H4 (cell line): ENCODE measurements around the gene C1orf159. TPM values are rescaled to one million over a fixed set of nuclear protein-coding genes. Genes with fewer than 3 reads are reported as not detected.

Source experiments
- DNase-seq: peaks from one replicate; pipeline ENCODE4 v3.0.0-alpha.2; 2015; ENCODE audit warnings: low spot score
- total RNA-seq: library from RNA; depleted of rRNA; stranded (reverse); fragments of >200 nt; shearing (Covaris generic); gene quantifications from 2 replicates; pipeline ENCODE4 v1.2.3, GENCODE V29; 2014

C1orf159 gene
- total RNA-seq, 1 experiment from 2014 or later = 11.8 TPM

GRCh38 chr1:1053682-1054081, 62.2 kb downstream of the C1orf159 start:
- no peak for DNase-seq

DNA sequence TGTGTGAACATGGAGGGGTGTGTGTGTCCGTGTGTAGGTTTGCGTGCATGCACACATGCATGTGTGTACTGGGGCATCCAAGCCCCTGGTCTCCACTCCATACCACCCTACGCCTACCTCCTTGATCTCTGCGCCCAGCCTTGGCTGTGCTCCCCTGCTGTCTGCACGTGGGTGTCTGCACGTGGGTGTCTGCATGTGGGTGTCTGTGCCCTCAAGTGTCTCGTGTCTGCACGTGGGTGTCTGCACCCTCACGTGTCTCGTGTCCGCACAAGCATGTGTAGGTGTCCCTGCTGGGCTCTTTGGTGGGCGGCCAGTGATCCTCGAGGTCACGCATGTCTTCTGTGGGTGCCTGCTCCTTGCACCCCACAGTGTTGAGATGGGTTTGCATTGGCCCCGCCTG, 62.9 kb downstream of the C1orf159 start:
- DNase-seq = no peak

DNA sequence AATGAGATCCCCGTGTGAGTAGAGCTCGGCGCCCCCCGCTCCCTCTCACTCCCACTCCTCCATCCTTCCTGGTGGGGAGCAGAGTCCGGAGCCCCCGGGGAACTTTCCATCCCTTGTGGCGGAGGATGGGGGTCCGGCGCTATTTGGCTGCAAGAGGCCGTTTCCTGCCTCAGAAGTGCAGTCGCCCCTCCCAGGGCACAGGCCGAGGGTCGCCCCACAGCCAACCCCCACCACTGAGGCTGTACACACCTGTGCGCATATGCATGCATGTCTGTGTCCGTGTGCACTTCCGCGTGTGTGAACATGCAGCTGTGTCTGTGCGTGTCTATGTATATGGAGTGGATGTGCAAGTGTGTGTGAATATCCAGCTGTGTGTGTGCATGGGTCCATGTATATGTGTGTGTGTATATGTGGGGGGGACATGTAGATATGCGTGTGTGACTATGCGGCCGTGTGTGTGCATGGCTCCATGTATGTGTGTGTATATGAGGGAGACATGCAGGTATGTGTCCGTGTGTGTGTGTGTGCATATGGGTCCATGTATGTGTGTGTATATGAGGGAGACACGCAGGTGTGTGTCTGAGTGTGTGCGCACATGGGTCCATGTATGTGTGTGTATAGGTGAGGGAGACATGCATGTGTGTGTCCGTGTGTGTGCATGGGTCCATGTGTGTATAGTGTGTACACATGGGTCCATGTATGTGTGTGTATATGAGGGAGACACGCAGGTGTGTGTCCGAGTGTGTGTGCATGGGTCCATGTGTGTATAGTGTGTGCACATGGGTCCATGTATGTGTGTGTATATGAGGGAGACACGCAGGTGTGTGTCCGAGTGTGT, 63.7 kb downstream of the C1orf159 start:
- DNase-seq = no peak

GRCh38 chr1:1051127-1051810, 64.6 kb downstream of the C1orf159 start:
- DNase-seq = no peak

- DNase-seq = no peak
Observed at GRCh38 chr1:1050577-1051052, 65.3 kb downstream of the C1orf159 start.

DNA sequence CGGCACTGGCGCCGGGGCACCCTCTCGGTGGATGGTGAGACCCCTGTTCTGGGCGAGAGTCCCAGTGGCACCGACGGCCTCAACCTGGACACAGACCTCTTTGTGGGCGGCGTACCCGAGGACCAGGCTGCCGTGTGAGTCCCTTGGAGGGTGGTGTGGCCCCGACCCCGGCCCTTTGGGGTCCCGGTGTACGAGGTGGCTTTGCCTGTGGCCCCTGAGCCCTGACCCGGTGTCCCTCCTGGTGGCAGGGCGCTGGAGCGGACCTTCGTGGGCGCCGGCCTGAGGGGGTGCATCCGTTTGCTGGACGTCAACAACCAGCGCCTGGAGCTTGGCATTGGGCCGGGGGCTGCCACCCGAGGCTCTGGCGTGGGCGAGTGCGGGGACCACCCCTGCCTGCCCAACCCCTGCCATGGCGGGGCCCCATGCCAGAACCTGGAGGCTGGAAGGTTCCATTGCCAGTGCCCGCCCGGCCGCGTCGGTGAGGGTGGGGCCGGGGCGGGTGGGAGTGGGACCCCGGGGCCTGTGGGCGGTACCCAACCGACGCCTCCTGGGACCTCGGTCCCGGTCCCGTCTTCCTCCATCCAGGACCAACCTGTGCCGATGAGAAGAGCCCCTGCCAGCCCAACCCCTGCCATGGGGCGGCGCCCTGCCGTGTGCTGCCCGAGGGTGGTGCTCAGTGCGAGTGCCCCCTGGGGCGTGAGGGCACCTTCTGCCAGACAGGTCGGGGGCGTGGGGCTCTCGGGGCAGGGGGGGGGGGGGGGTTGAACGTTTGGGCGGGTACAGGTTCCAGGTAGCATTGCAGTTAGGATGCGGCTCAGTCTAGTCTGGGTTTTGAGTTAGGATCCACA, 66.3 kb downstream of the C1orf159 start:
- no peak for DNase-seq

DNA sequence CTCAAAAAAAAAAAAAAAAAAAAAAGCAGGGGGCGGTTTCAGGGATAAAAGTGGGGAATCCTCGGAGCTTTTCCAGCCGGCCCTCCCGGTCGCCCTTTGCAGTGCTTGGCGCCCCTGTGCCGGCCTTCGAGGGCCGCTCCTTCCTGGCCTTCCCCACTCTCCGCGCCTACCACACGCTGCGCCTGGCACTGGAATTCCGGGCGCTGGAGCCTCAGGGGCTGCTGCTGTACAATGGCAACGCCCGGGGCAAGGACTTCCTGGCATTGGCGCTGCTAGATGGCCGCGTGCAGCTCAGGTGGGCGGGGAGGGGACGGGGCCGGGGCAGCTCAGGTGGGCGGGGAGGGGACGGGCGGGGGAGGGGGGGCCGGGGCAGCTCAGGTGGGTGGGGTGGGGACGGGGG, 67.1 kb downstream of the C1orf159 start:
- no peak for DNase-seq

DNA sequence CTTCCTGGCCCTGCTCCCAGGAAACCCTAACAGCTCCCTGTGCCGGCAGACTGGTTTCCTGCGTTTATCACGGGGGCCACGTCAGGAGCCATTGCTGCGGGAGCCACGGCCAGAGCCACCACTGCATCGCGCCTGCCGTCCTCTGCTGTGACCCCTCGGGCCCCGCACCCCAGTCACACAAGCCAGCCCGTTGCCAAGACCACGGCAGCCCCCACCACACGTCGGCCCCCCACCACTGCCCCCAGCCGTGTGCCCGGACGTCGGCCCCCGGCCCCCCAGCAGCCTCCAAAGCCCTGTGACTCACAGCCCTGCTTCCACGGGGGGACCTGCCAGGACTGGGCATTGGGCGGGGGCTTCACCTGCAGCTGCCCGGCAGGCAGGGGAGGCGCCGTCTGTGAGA, 67.9 kb downstream of the C1orf159 start:
- no peak for DNase-seq

DNA sequence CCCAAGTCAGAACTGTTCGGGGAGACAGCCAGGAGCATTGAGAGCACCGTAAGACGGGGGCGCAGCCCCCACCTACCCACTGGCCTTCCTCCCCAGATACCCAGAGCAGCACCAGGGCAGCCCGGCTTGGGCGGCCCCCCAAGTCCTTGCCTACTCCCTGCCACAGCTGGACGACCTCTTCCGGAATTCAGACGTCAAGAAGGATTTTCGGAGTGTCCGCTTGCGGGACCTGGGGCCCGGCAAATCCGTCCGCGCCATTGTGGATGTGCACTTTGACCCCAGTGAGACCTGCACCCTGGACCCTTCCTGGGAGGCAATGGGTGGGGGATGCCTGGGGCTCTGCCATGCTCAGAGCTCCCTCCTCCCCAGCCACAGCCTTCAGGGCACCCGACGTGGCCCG, 68.5 kb downstream of the C1orf159 start:
- DNase-seq = no peak

DNA sequence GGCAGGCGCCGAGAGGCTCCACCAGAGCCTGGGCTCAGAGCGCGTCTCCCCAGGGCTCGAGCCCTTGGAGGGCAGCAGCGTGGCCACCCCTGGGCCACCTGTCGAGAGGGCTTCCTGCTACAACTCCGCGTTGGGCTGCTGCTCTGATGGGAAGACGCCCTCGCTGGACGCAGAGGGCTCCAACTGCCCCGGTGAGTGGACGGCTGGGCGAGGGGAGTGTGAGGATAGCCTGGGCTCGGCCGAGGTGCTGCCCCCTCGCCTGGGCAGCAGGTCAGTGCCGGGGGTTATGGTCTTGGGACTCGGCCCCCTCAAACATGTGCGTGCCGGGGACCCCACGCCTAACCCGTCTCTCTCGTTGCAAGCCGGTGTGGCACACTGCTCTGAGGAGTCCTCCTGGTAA, 69.1 kb downstream of the C1orf159 start:
- no peak for DNase-seq

DNA sequence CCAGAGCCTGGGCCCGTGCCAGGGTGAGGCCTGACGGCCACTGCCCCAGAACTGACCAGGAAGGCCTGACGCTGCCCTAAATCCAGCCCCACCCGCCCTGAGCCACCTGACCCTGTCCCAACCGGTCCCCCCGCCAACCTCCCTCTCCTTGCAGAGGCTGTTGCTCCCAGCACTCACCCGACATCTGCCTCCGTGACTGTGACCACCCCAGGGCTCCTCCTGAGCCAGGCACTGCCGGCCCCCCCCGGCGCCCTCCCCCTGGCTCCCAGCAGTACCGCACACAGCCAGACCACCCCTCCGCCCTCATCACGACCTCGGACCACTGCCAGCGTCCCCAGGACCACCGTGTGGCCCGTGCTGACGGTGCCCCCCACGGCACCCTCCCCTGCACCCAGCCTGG, 69.6 kb downstream of the C1orf159 start:
- DNase-seq = no peak

GRCh38 chr1:1045129-1045528, 70.8 kb downstream of the C1orf159 start:
- no peak for DNase-seq

GRCh38 chr1:1044455-1045078, 71.3 kb downstream of the C1orf159 start:
- no peak for DNase-seq

DNA sequence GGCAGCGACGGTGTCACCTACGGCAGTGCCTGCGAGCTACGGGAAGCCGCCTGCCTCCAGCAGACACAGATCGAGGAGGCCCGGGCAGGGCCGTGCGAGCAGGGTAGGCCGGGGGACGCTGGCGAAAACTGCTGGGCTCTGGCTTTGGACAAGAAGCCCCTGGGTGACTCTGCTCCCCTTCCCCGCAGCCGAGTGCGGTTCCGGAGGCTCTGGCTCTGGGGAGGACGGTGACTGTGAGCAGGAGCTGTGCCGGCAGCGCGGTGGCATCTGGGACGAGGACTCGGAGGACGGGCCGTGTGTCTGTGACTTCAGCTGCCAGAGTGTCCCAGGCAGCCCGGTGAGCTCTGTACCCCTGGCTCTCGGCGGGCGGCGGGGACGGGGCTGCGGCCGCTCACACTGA, 72.0 kb downstream of the C1orf159 start:
- no peak for DNase-seq

DNA sequence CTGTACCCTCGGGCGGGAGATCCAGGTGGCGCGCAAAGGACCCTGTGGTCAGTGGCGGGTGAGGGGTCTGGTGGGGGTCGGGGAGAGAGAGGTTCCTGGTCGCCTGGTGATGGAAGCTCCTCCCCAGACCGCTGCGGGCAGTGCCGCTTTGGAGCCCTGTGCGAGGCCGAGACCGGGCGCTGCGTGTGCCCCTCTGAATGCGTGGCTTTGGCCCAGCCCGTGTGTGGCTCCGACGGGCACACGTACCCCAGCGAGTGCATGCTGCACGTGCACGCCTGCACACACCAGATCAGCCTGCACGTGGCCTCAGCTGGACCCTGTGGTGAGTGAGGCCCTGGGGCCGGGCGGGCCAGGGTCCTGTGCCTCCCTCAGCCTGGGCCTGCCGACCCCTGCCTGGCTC, 72.5 kb downstream of the C1orf159 start:
- DNase-seq = no peak

DNA sequence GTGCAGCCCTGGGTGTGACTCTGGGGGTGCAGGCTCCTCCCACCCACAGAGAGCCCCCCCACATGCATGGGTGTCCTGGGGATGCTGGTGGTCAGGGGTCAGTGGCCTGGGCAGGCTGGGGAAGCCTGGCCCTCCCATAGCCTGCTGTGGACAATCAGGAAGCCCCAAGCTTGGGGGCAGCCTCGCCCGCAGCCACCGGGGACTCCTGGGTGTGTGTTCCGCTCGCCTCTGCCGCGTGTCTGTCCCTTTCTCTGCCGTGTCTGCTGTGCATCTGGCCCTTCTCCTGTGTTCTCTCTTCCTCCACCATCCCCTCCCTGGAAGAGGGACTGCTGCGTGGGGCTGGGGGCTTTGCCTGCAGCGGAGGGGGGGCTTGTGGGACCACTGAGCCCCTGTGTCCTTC, 73.1 kb downstream of the C1orf159 start:
- no peak for DNase-seq

- DNase-seq = no peak
Observed at GRCh38 chr1:1041873-1042272, 74.0 kb downstream of the C1orf159 start.

- no peak for DNase-seq
Observed at GRCh38 chr1:1041092-1041523, 74.8 kb downstream of the C1orf159 start.

DNA sequence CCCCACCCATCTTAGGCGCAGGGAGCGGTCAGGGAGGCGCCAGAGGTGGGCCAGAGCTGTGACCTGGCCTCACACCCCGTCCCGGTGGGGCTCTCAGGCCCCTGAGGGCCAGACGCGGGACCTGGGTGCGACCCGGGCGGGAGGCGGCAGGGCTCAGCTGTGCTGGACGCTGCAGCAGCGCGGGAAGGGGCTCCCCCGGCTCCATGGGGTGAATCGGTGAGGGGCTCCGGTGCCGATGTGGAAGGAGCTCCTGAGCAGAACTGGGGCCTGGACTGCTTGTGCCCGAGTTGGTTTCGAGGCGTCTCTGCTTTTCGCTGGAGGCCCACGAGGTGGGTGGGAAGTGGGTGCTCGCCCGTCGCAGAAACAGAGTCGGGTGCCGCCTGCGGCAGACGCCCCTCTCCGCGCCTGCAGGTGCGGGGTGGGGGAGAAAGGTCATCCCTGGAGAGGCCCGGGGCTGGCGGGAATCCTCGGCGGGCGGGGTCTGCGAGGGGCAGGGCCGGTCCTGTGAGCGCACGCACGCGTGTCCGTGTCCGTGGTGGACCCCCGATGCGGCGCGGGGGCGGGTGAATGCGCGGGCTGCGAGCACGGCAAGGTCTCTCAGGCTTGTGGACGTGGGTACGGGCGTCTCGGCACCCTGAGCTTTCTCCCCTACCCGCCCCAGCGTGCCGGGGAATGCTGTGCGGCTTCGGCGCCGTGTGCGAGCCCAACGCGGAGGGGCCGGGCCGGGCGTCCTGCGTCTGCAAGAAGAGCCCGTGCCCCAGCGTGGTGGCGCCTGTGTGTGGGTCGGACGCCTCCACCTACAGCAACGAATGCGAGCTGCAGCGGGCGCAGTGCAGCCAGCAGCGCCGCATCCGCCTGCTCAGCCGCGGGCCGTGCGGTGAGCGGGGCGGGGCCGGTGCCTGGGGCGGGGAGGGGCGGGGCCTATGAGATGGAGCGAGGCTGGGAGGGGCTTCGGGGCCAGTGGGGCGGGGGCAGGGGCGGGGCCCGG, 75.6 kb downstream of the C1orf159 start:
- no peak for DNase-seq

- DNase-seq = no peak
Observed at GRCh38 chr1:1039145-1039910, 76.6 kb downstream of the C1orf159 start.
